Endothelial cell of umbilical vein (primary cell): ENCODE data around the gene TBX15. TPM values are rescaled to one million over a fixed set of nuclear protein-coding genes. Genes with fewer than 3 reads are reported as not detected.

Experiments
- BruUV-seq: library from RNA; stranded (reverse); fragments of 400-500 nt; replicated peaks from 2 replicates; lab custom pipeline; 2021; lab: Mats Ljungman, UMichigan
- CTCF ChIA-PET: fragments of 300-600, 350-600 bp; sonication (Branson Sonifier 250); formaldehyde crosslinking; loops from one replicate; lab custom pipeline; 2021; ENCODE audit warnings: antibody characterized with exemption, inconsistent platforms; lab: Charles Lee
- POLR2A ChIA-PET: fragments of 300-600, 350-600 bp; sonication (Branson Sonifier 250); formaldehyde crosslinking; loops from one replicate; lab custom pipeline; 2021; ENCODE audit warnings: antibody characterized with exemption, inconsistent platforms; lab: Charles Lee
- DNase-seq: peaks from one replicate; pipeline ENCODE4 v3.0.0-alpha.2; 2011; ENCODE audit warnings: low read depth, low spot score
- FAIRE-seq: peaks from 2 replicates; lab custom pipeline; 2011; peaks lifted over from hg19 to GRCh38; lab: Jason Lieb, UNC
- H2AFZ ChIP-seq: 2 replicates; pipeline ENCODE4 v1.6.0; 2012; ENCODE audit warnings: low read depth, low read length, control low read depth, inconsistent platforms
- H3K27ac ChIP-seq: 2 replicates; pipeline ENCODE4 v1.5.1; 2011; ENCODE audit warnings: low read depth, mild to moderate bottlenecking, control low read depth, low read length, moderate library complexity; ENCODE audit not compliant: insufficient read depth
- H3K27me3 ChIP-seq, 2 experiments: 2 replicates each; pipeline versions ENCODE4 v1.6.0 to v1.6.1; 2011; ENCODE audit warnings: low read length in 2 of 2, mixed read lengths in 1 of 2; ENCODE audit not compliant: control insufficient read depth in 2 of 2, insufficient read depth in 2 of 2
- H3K36me3 ChIP-seq, 2 experiments: 2 replicates in 1 of 2; 3 replicates in 1 of 2; pipeline ENCODE4 v1.5.1; 2011; ENCODE audit warnings: low read length in 2 of 2, mild to moderate bottlenecking in 1 of 2, moderate library complexity in 1 of 2; ENCODE audit not compliant: control insufficient read depth in 2 of 2, insufficient read depth in 2 of 2; ENCODE audit errors: extremely low read depth in 1 of 2
- H3K4me1 ChIP-seq: 3 replicates; pipeline ENCODE4 v1.5.1; 2011; ENCODE audit warnings: mild to moderate bottlenecking, low read length; ENCODE audit not compliant: control insufficient read depth, insufficient read depth; ENCODE audit errors: extremely low read depth
- H3K4me2 ChIP-seq: 2 replicates; pipeline ENCODE4 v1.6.1; 2011; ENCODE audit warnings: low read length, control low read depth, mixed read lengths; ENCODE audit not compliant: insufficient read depth
- H3K4me3 ChIP-seq, 3 experiments: fragments of 200-600 bp in 1 of 3; sonication (generic), shearing (Covaris generic) in 1 of 3; replicated peaks in 1 of 3; 2 replicates each; pipeline ENCODE4 v1.5.1; 2011 to 2016; ENCODE audit warnings: control low read depth in 3 of 3, low read length in 3 of 3, mild to moderate bottlenecking in 2 of 3, inconsistent platforms in 1 of 3, low read depth in 1 of 3, moderate library complexity in 1 of 3; ENCODE audit not compliant: insufficient read depth in 1 of 3
- H3K79me2 ChIP-seq: 2 replicates; pipeline ENCODE4 v1.6.0; 2012; ENCODE audit warnings: low read length, inconsistent platforms; ENCODE audit not compliant: control insufficient read depth, insufficient read depth
- H3K9ac ChIP-seq: replicated peaks from 2 replicates; pipeline ENCODE3; 2011; ENCODE audit warnings: low read length, control low read depth; ENCODE audit not compliant: insufficient read depth; ENCODE audit errors: extremely low read depth
- H3K9me1 ChIP-seq: replicated peaks from 3 replicates; pipeline ENCODE4 v1.6.0; 2011; ENCODE audit warnings: mild to moderate bottlenecking, low read length; ENCODE audit not compliant: control insufficient read depth, insufficient read depth; ENCODE audit errors: extremely low read depth
- H3K9me3 ChIP-seq: replicated peaks from 2 replicates; pipeline ENCODE4 v1.5.1; 2012; ENCODE audit warnings: low read length, inconsistent platforms; ENCODE audit not compliant: control insufficient read depth, insufficient read depth
- H4K20me1 ChIP-seq: replicated peaks from 2 replicates; pipeline ENCODE3; 2011; ENCODE audit warnings: mild to moderate bottlenecking, low read length; ENCODE audit not compliant: control insufficient read depth, insufficient read depth; ENCODE audit errors: extremely low read depth
- FOS ChIP-seq: IDR thresholded peaks from 2 replicates; pipeline ENCODE4 v1.6.1; 2011; ENCODE audit warnings: mild to moderate bottlenecking, low read length, moderate library complexity, borderline replicate concordance; ENCODE audit not compliant: insufficient read depth
- JUN ChIP-seq: IDR thresholded peaks from 2 replicates; pipeline ENCODE4 v1.6.1; 2011; ENCODE audit warnings: borderline replicate concordance, low read depth; ENCODE audit not compliant: insufficient read length, insufficient read depth
- MYC ChIP-seq: IDR thresholded peaks from one replicate; pipeline ENCODE4 v1.6.1; 2011; ENCODE audit warnings: mild to moderate bottlenecking, low read depth, low read length
- POLR2AphosphoS5 ChIP-seq: IDR thresholded peaks from 2 replicates; pipeline ENCODE4 v1.6.1; 2012; ENCODE audit warnings: low read depth, mild to moderate bottlenecking, control low read depth, low read length, moderate library complexity; ENCODE audit not compliant: insufficient read depth
- dilution Hi-C: fragments of 300-500 bp; cut with MboI; formaldehyde crosslinking; loops from one replicate; pipeline ENCODE4 v1.15.0; 2019; ENCODE audit warnings: low sequenced_read_pairs; ENCODE audit not compliant: extremely low pct_ligation_motif_present
- intact Hi-C: fragments of 100-400 bp; cut with micrococcal nuclease; formaldehyde crosslinking; loops from one replicate; pipeline ENCODE4 v1.10.0; 2022
- polyA plus RNA-seq, 4 experiments: library from polyadenylated mRNA; depleted of rRNA in 3 of 4; stranded (reverse) in 3 of 4; unstranded in 1 of 4; fragments of >200 nt; gene quantifications; 2 replicates each; pipeline versions ENCODE4 v1.2.1 to v1.2.3, GENCODE V29; 2011 to 2012; ENCODE audit warnings: missing spikeins in 1 of 4
- total RNA-seq: library from RNA; stranded (reverse); gene quantifications from 2 replicates; pipeline ENCODE4 v1.2.3, GENCODE V29; 2021
- TF ChIP-seq, protein P1 (sequence below): IDR thresholded peaks from 2 replicates; pipeline ENCODE4 v1.6.1; 2011; ENCODE audit not compliant: insufficient read depth, insufficient read length
- TF ChIP-seq, protein P2 (sequence below), 2 donors: IDR thresholded peaks; 1 replicate in 1 of 2; 2 replicates in 1 of 2; pipeline ENCODE4 v1.5.1; 2011; ENCODE audit warnings: low read length in 2 of 2, mild to moderate bottlenecking in 2 of 2, moderate library complexity in 2 of 2, control low read depth in 1 of 2, inconsistent platforms in 1 of 2, low read depth in 1 of 2; ENCODE audit not compliant: insufficient read depth in 1 of 2; ENCODE audit errors: extremely low read depth in 1 of 2

TBX15 gene
- total and polyA plus RNA-seq, 2 donors (not counting 3 experiments of a cell fraction or from before 2014, with no cell fraction given), result 0.01 TPM; not detected in 1

DNA sequence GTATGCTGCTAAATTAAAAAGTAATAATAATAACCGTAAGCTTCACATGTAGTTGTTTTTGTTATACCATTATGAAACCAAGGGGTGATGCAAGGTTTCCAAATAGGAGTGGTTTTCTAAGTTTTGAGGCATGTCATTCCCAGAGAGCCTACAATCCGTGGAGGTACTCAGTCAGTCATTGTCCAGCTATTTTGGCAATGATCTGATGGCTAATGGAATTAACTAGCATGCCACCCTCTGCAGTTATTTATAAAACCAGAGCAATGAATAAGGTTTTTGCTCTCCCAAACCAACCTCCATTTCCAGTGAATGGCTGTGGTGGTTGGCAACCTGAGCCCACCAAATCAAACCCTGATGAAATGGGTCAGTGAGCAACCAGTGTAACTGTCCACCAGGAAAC is 106.4 kb downstream of the TBX15 start:
- Histone ChIP-seq H3K36me3 (no peaks in the 10 kb centered on the region), H3K4me1 (no peaks in the 10 kb centered on the region), H3K9ac (no peak overlapping the region), H3K4me3 (no peak overlapping the region), H3K79me2 (no peaks in the 10 kb centered on the region), H3K9me1 (no peaks in the 10 kb centered on the region), H3K9me3 (no peaks in the 10 kb centered on the region), H4K20me1 (no peaks in the 10 kb centered on the region), H3K4me2 (no peak overlapping the region), H3K27ac (no peak overlapping the region), H2AFZ (no peak overlapping the region), H3K27me3 (no peaks in the 10 kb centered on the region)
- intact Hi-C loops (no loop called here), dilution Hi-C loops (no loop called here)
- ChIA-PET POLR2A (no interaction called here), CTCF (no interaction called here)
- no peak for DNase-seq
- TF ChIP-seq FOS (no peak), POLR2AphosphoS5 (no peak), JUN (no peak), MYC (no peak)
- TF ChIP-seq, protein P1, sequence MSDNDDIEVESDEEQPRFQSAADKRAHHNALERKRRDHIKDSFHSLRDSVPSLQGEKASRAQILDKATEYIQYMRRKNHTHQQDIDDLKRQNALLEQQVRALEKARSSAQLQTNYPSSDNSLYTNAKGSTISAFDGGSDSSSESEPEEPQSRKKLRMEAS, result no peak
- TF ChIP-seq, protein P2, sequence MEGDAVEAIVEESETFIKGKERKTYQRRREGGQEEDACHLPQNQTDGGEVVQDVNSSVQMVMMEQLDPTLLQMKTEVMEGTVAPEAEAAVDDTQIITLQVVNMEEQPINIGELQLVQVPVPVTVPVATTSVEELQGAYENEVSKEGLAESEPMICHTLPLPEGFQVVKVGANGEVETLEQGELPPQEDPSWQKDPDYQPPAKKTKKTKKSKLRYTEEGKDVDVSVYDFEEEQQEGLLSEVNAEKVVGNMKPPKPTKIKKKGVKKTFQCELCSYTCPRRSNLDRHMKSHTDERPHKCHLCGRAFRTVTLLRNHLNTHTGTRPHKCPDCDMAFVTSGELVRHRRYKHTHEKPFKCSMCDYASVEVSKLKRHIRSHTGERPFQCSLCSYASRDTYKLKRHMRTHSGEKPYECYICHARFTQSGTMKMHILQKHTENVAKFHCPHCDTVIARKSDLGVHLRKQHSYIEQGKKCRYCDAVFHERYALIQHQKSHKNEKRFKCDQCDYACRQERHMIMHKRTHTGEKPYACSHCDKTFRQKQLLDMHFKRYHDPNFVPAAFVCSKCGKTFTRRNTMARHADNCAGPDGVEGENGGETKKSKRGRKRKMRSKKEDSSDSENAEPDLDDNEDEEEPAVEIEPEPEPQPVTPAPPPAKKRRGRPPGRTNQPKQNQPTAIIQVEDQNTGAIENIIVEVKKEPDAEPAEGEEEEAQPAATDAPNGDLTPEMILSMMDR (IDR thresholded peaks at IDR 0.05; ENCODE audit: extremely low read depth in 1 of 2, insufficient read depth in 1 of 2, low read depth in 1 of 2, low read length in 2 of 2), result no peak
- FAIRE-seq, result no peak
- BruUV-seq, result no TSS peak
